HL-60 (cell line): Measurements from ENCODE around the gene ALOX15.

ENCODE experiments used
- DNase-seq, 2 experiments: peaks; one replicate each; pipeline ENCODE4 v3.0.0-alpha.2; 2010 to 2020; ENCODE audit warnings: low read depth in 1 of 2, low spot score in 1 of 2
- H3K27ac ChIP-seq: fragments of 250-450 bp; sonication (Bioruptor Pico); replicated peaks from 2 replicates; pipeline ENCODE4 v1.5.1; 2020; ENCODE audit warnings: mild to moderate bottlenecking, moderate library complexity
- H3K27me3 ChIP-seq: fragments of 250-450 bp; sonication (Bioruptor Pico); 2 replicates; pipeline ENCODE4 v1.5.1; 2021; ENCODE audit warnings: mild to moderate bottlenecking, moderate library complexity; ENCODE audit not compliant: insufficient read depth, poor library complexity, severe bottlenecking
- H3K4me3 ChIP-seq: replicated peaks from 2 replicates; pipeline ENCODE4 v1.5.1; 2011; ENCODE audit warnings: mild to moderate bottlenecking, control low read depth, low read length; ENCODE audit not compliant: insufficient read depth
- GABPA ChIP-seq: IDR thresholded peaks from 2 replicates; pipeline ENCODE4 v1.6.1; 2012; ENCODE audit warnings: low read depth
- POLR2AphosphoS5 ChIP-seq: IDR thresholded peaks from 2 replicates; pipeline ENCODE4 v1.6.1; 2012; ENCODE audit warnings: low read depth
- SPI1 ChIP-seq: IDR thresholded peaks from 2 replicates; pipeline ENCODE4 v1.6.1; 2012; ENCODE audit warnings: low read depth, mild to moderate bottlenecking, borderline replicate concordance
- TF ChIP-seq, protein P1 (sequence below): IDR thresholded peaks from one replicate; pipeline ENCODE4 v1.5.1; 2011; ENCODE audit warnings: low read length, control low read depth, inconsistent platforms; ENCODE audit not compliant: insufficient read depth
- TF ChIP-seq, protein P2 (sequence below): IDR thresholded peaks from 2 replicates; pipeline ENCODE4 v1.6.1; 2012; ENCODE audit warnings: low read depth; ENCODE audit not compliant: insufficient replicate concordance

Gene ALOX15

DNA sequence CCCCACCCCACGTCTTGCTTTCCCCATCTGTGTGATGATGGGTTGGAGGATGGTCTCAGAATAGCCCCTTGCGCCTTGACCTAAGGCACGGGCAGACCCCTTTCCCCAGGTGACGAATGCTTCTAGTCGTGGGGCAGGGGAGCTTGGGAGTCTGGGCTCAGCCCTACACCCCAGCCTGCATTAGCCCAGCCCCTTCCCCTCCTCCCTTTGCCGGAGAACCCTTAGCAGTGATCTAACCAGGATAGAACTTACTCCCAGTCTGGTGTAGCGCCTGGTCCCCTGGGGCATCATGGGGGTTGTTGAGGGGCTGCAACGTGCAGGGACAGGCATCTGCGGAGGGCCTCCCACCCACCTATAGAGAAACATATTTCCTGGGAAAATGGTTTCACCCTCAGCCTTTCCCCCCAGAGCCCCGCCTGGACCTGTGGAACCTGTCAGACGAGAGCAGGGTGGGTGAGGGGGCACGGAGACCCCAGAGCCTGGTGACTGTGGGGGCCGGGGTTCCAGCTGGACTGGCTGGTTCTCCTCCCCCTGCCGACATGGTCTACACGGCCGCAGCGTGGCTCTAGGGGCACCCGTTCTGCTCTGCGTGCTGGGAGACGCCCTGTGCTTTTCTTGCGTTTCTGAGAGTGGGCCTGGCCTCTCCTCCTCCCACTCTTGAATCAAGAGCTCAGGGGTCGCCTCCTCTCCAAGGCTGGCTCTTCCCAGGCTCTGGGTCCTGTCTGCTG, 52.4 kb downstream of the ALOX15 start:
- Histone ChIP-seq H3K4me3 (no peak overlapping the region), H3K27me3 (peaks cover 6% of the 10 kb centered on the region), H3K27ac (no peak overlapping the region)
- no peak for DNase-seq
- TF ChIP-seq, protein P1, sequence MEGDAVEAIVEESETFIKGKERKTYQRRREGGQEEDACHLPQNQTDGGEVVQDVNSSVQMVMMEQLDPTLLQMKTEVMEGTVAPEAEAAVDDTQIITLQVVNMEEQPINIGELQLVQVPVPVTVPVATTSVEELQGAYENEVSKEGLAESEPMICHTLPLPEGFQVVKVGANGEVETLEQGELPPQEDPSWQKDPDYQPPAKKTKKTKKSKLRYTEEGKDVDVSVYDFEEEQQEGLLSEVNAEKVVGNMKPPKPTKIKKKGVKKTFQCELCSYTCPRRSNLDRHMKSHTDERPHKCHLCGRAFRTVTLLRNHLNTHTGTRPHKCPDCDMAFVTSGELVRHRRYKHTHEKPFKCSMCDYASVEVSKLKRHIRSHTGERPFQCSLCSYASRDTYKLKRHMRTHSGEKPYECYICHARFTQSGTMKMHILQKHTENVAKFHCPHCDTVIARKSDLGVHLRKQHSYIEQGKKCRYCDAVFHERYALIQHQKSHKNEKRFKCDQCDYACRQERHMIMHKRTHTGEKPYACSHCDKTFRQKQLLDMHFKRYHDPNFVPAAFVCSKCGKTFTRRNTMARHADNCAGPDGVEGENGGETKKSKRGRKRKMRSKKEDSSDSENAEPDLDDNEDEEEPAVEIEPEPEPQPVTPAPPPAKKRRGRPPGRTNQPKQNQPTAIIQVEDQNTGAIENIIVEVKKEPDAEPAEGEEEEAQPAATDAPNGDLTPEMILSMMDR = no peak
- TF ChIP-seq, protein P2, sequence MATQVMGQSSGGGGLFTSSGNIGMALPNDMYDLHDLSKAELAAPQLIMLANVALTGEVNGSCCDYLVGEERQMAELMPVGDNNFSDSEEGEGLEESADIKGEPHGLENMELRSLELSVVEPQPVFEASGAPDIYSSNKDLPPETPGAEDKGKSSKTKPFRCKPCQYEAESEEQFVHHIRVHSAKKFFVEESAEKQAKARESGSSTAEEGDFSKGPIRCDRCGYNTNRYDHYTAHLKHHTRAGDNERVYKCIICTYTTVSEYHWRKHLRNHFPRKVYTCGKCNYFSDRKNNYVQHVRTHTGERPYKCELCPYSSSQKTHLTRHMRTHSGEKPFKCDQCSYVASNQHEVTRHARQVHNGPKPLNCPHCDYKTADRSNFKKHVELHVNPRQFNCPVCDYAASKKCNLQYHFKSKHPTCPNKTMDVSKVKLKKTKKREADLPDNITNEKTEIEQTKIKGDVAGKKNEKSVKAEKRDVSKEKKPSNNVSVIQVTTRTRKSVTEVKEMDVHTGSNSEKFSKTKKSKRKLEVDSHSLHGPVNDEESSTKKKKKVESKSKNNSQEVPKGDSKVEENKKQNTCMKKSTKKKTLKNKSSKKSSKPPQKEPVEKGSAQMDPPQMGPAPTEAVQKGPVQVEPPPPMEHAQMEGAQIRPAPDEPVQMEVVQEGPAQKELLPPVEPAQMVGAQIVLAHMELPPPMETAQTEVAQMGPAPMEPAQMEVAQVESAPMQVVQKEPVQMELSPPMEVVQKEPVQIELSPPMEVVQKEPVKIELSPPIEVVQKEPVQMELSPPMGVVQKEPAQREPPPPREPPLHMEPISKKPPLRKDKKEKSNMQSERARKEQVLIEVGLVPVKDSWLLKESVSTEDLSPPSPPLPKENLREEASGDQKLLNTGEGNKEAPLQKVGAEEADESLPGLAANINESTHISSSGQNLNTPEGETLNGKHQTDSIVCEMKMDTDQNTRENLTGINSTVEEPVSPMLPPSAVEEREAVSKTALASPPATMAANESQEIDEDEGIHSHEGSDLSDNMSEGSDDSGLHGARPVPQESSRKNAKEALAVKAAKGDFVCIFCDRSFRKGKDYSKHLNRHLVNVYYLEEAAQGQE = no peak
- no peak for TF ChIP-seq POLR2AphosphoS5
- no peak for TF ChIP-seq GABPA
- TF ChIP-seq SPI1 = no peak

DNA sequence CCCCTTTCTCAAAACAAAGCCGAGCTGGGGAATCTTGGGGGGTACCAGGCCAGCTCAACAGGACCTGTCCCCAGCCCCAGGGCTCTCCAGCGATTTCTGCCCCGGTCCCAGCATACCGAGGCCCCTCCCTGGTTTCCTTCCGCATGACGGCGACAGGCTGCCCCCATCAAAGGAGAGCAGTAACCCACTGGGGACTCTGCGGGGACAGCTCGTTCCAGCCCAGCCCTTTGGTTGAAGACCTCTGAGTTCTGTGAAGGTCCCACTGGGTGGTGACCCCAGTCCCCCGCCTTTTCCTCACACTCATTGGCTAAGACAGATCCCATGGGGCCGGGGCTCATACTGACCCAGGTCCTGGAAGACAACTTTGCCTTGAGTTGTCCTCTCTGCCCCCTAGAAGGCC, 53.1 kb downstream of the ALOX15 start:
- DNase-seq = no peak
- TF ChIP-seq GABPA = no peak
- TF ChIP-seq SPI1 = no peak
- TF ChIP-seq, protein P2 = no peak
- TF ChIP-seq, protein P1 = no peak
- no peak for TF ChIP-seq POLR2AphosphoS5
- Histone ChIP-seq H3K27ac (no peak overlapping the region), H3K4me3 (no peak overlapping the region), H3K27me3 (peaks cover 6% of the 10 kb centered on the region)

DNA sequence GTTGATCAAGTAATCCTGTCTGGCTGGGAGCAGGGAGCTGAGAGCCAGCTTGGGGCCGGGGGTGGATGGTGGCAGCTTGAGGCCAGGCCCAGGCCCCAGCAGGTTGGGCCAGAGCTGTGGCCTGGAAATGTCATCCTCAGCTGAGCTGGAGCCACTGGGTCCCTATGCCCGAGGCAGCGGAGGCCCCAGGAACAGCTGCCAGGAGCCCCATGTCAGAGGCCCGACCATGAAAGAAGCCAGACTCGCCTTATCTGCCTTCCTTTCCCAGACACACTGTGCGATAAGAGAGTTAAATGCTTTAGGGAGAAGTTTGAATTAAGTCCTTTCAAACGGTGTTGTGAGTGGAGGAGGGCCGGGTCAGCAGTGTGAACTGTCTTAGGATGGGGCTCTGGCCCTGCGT, 53.7 kb downstream of the ALOX15 start:
- no peak for DNase-seq
- Histone ChIP-seq H3K27ac (no peak overlapping the region), H3K4me3 (no peak overlapping the region), H3K27me3 (peaks cover 6% of the 10 kb centered on the region)
- TF ChIP-seq GABPA (no peak), POLR2AphosphoS5 (no peak), SPI1 (no peak)
- TF ChIP-seq, protein P1 = no peak
- TF ChIP-seq, protein P2 = no peak
